ENCODE results near the gene NINJ1. TPM values are rescaled to one million over a fixed set of nuclear protein-coding genes. Genes with fewer than 3 reads are reported as not detected.

NINJ1 gene
- total and polyA plus RNA-seq, 2 donors (not counting 3 experiments of a cell fraction or from before 2014, with no cell fraction given), result 31.5 to 57.7 TPM

DNA sequence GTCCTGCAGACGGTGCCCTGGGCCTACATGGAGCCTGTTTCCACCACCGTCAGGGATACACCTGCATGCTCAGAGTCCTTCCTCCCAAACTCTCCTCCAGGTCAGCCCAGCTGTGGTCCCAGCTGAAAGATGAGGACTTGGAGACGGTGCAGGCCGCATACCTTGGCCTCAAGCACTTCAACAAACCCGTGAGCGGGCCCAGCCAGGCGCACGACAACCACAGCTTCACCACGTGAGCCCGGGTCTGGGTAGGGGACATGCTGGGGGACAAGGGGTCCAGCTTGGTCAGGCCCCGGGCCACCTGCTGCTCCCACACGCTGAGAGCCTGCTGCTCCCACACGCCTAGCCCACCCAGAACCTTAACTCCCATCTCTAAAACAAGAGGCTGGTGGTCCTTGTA, 54.7 kb downstream of the NINJ1 start:
- POLR2A ChIA-PET, result no interaction called here
- Histone ChIP-seq H3K27ac (ENCODE audit: insufficient read depth, low read depth, low read length) (no peak overlapping the region), H3K9me3 (replicated peaks; ENCODE audit: control insufficient read depth, insufficient read depth, low read length) (no peaks in the 10 kb centered on the region), H4K20me1 (replicated peaks; ENCODE audit: control insufficient read depth, extremely low read depth, insufficient read depth, low read length) (no peaks in the 10 kb centered on the region), H3K27me3 (ENCODE audit: control insufficient read depth in 2 of 2, insufficient read depth in 2 of 2, low read length in 2 of 2) (no peaks in the 10 kb centered on the region), H3K36me3 (ENCODE audit: control insufficient read depth in 2 of 2, extremely low read depth in 1 of 2, insufficient read depth in 2 of 2, low read length in 2 of 2) (no peaks in the 10 kb centered on the region), H2AFZ (ENCODE audit: low read depth, low read length) (no peak overlapping the region), H3K9me1 (replicated peaks; ENCODE audit: control insufficient read depth, extremely low read depth, insufficient read depth, low read length) (no peaks in the 10 kb centered on the region), H3K4me1 (ENCODE audit: control insufficient read depth, extremely low read depth, insufficient read depth, low read length) (no peaks in the 10 kb centered on the region), H3K4me3 (replicated peaks in 1 of 3; ENCODE audit: insufficient read depth in 1 of 3, low read depth in 1 of 3, low read length in 3 of 3) (no peak overlapping the region), H3K79me2 (ENCODE audit: control insufficient read depth, insufficient read depth, low read length) (no peaks in the 10 kb centered on the region), H3K9ac (replicated peaks; ENCODE audit: extremely low read depth, insufficient read depth, low read length) (no peak overlapping the region), H3K4me2 (ENCODE audit: insufficient read depth, low read length) (no peak overlapping the region)
- dilution Hi-C loops (cut with MboI; ENCODE audit: extremely low pct_ligation_motif_present, low sequenced_read_pairs) (no loop called here), intact Hi-C loops (cut with micrococcal nuclease) (no loop called here)
- TF ChIP-seq MYC (IDR thresholded peaks at IDR 0.05; ENCODE audit: low read depth, low read length) (no peak), FOS (IDR thresholded peaks at IDR 0.05; ENCODE audit: borderline replicate concordance, insufficient read depth, low read length) (no peak), EZH2 (IDR thresholded peaks at IDR 0.05; ENCODE audit: borderline replicate concordance, low read depth, low read length, severe bottlenecking) (no peak), CTCF (IDR thresholded peaks at IDR 0.05; ENCODE audit: extremely low read depth in 1 of 2, insufficient read depth in 1 of 2, low read depth in 1 of 2, low read length in 2 of 2) (no peak), POLR2A (IDR thresholded peaks at IDR 0.05; ENCODE audit: low read depth, low read length) (no peak), GATA2 (IDR thresholded peaks at IDR 0.05; ENCODE audit: insufficient read depth, insufficient read length, low read depth, low read length) (no peak), POLR2AphosphoS5 (IDR thresholded peaks at IDR 0.05; ENCODE audit: insufficient read depth, low read depth, low read length) (no peak), JUN (IDR thresholded peaks at IDR 0.05; ENCODE audit: borderline replicate concordance, insufficient read depth, insufficient read length, low read depth) (no peak)
- TF ChIP-seq, protein P1, sequence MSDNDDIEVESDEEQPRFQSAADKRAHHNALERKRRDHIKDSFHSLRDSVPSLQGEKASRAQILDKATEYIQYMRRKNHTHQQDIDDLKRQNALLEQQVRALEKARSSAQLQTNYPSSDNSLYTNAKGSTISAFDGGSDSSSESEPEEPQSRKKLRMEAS (IDR thresholded peaks at IDR 0.05; ENCODE audit: insufficient read depth, insufficient read length), result no peak
- CTCF ChIA-PET, result no interaction called here
- DNase-seq (ENCODE audit: low read depth, low spot score) (no peak), FAIRE-seq (no peak)
- BruUV-seq (replicated peaks), result no TSS peak
